Right lobe of liver (tissue), 4 donors: ENCODE data around the gene CEACAM8.

ENCODE experiments used
- CTCF ChIP-seq, 4 donors: fragments of 200-600 bp in 3 of 4; fragments of 450-650 bp in 1 of 4; IDR thresholded peaks; one replicate each; pipeline versions ENCODE4 v1.5.1 to v1.8.0; 2016 to 2022; ENCODE audit warnings: antibody characterized with exemption in 4 of 4, mild to moderate bottlenecking in 2 of 4
- POLR2A ChIP-seq: fragments of 450-650 bp; IDR thresholded peaks from one replicate; pipeline ENCODE4 v1.6.1; 2017; ENCODE audit warnings: antibody characterized with exemption, mild to moderate bottlenecking
- donor health status: DM: no; HTN: no; CAD: no.
- donor health status: DM: no; HTN: no; CAD: no.
- donor health status: DM: no; HTN: yes; CAD: no.

GRCh38 chr19:42540071-42540553 lies 54.6 kb downstream of the CEACAM8 start:
- no peak for TF ChIP-seq POLR2A
- TF ChIP-seq CTCF (IDR thresholded peaks at IDR 0.05) = no peak
